ENCODE data around the gene GOLGA7B. TPM values are rescaled to one million over a fixed set of nuclear protein-coding genes. Genes with fewer than 3 reads are reported as not detected.

The GOLGA7B gene
- total and polyA plus RNA-seq, 2 donors (not counting 1 experiment from before 2014, with no cell fraction given), result 0.01 TPM; not detected in 1

DNA sequence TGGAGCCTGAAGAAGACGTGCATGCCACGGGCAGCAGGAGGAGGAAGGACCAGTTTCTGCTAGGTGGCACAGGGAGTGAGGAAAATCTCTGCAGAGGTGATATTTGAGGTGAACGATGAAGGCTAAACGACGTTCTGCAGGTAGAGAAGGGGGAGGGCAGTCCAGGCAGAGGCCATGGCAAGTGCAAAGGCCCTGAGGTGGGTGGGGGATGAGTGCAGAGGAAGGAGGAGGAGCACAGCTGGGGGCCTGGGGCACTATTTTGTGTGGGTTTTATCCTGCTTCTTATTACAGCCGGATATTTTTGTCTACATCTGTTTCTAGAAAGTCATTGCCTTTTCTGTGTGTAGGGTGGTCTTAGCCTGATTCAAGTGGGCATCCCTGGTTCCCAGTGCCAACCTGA, 57.6 kb downstream of the GOLGA7B start:
- Histone ChIP-seq H3K4me2 (replicated peaks; ENCODE audit: low read depth, low read length, poor library complexity, severe bottlenecking) (no peak overlapping the region), H3K79me2 (ENCODE audit: control insufficient read depth, insufficient read depth, low read length) (no peaks in the 10 kb centered on the region), H3K9ac (ENCODE audit: low read length) (no peak overlapping the region), H4K20me1 (ENCODE audit: control insufficient read depth, insufficient read depth, low read length, poor library complexity, severe bottlenecking) (no peaks in the 10 kb centered on the region), H3K27me3 (replicated peaks in 1 of 4; ENCODE audit: control extremely low read depth in 1 of 4, control insufficient read depth in 3 of 4, insufficient read depth in 4 of 4, low read length in 3 of 4) (peaks cover 0 to 4% (median 2%) of the 10 kb centered on the region in 4 experiments), H3K36me3 (replicated peaks in 1 of 2; ENCODE audit: control extremely low read depth in 1 of 2, control insufficient read depth in 1 of 2, extremely low read depth in 1 of 2, insufficient read depth in 2 of 2, low read length in 1 of 2) (no peaks in the 10 kb centered on the region), H2AFZ (ENCODE audit: insufficient read depth, low read depth, low read length, poor library complexity, severe bottlenecking) (no peak overlapping the region), H3K27ac (ENCODE audit: low read length in 2 of 2) (no peak overlapping the region), H3K4me3 (ENCODE audit: control extremely low read depth in 1 of 5, extremely low read depth in 1 of 5, insufficient read depth in 1 of 5, low read depth in 2 of 5, low read length in 4 of 5) (no peak overlapping the region), H3K4me1 (ENCODE audit: control insufficient read depth in 2 of 2, insufficient read depth in 2 of 2, low read length in 2 of 2) (no peaks in the 10 kb centered on the region), H3K9me3 (ENCODE audit: control extremely low read depth in 1 of 3, control insufficient read depth in 2 of 3, insufficient read depth in 1 of 3, low read length in 2 of 3) (no peaks in the 10 kb centered on the region)
- 87% methylated on average over 6 of the region's 6 CpGs for WGBS (ENCODE audit: insufficient coverage)
- intact Hi-C loops (cut with micrococcal nuclease), result no loop called here
- Mint-ChIP-seq H3K9me3 (ENCODE audit: insufficient read depth) (no peaks in the 10 kb centered on the region), H3K27ac (no peak overlapping the region), H3K27me3 (peaks cover 33% of the 10 kb centered on the region), H3K4me3 (no peak overlapping the region), H3K4me1 (no peaks in the 10 kb centered on the region)
- no peak for DNase-seq
- no peak for TF ChIP-seq EZH2 (IDR thresholded peaks at IDR 0.05; ENCODE audit: borderline replicate concordance, insufficient read depth, low read depth, low read length, poor library complexity, severe bottlenecking)
- TF ChIP-seq, protein P1, sequence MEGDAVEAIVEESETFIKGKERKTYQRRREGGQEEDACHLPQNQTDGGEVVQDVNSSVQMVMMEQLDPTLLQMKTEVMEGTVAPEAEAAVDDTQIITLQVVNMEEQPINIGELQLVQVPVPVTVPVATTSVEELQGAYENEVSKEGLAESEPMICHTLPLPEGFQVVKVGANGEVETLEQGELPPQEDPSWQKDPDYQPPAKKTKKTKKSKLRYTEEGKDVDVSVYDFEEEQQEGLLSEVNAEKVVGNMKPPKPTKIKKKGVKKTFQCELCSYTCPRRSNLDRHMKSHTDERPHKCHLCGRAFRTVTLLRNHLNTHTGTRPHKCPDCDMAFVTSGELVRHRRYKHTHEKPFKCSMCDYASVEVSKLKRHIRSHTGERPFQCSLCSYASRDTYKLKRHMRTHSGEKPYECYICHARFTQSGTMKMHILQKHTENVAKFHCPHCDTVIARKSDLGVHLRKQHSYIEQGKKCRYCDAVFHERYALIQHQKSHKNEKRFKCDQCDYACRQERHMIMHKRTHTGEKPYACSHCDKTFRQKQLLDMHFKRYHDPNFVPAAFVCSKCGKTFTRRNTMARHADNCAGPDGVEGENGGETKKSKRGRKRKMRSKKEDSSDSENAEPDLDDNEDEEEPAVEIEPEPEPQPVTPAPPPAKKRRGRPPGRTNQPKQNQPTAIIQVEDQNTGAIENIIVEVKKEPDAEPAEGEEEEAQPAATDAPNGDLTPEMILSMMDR (IDR thresholded peaks at IDR 0.05), result no peak
- ChIA-PET CTCF (no interaction called here), POLR2A (no interaction called here)
- no peak for ATAC-seq (ENCODE audit: low read depth)

DNA sequence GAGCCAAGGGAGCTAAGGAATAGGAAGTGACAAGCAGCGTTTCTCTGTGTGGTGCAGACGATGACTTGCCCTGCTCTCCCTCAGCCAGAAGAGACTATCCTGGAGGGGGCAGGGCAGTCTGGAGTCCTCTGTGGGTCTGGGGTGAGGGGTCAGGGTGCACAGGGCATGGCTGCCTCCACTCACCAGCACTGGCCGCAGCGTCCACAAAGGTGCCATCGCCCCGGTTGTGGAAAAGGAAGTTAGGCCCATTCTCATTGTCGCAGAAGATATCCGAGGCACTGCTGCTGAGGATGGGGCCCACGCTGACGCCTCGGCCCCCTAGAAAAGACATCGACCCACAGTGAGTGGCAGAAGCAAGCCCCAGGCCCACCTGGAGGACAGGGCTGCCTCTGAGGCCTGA, 58.2 kb downstream of the GOLGA7B start:
- Histone ChIP-seq H3K27me3 (replicated peaks in 1 of 4; ENCODE audit: control extremely low read depth in 1 of 4, control insufficient read depth in 3 of 4, insufficient read depth in 4 of 4, low read length in 3 of 4) (peaks cover 0 to 7% (median 2%) of the 10 kb centered on the region in 4 experiments), H3K4me3 (ENCODE audit: control extremely low read depth in 1 of 5, extremely low read depth in 1 of 5, insufficient read depth in 1 of 5, low read depth in 2 of 5, low read length in 4 of 5) (no peak overlapping the region), H3K9me3 (ENCODE audit: control extremely low read depth in 1 of 3, control insufficient read depth in 2 of 3, insufficient read depth in 1 of 3, low read length in 2 of 3) (no peaks in the 10 kb centered on the region), H3K79me2 (ENCODE audit: control insufficient read depth, insufficient read depth, low read length) (no peaks in the 10 kb centered on the region), H3K27ac (ENCODE audit: low read length in 2 of 2) (no peak overlapping the region), H3K9ac (ENCODE audit: low read length) (no peak overlapping the region), H3K36me3 (replicated peaks in 1 of 2; ENCODE audit: control extremely low read depth in 1 of 2, control insufficient read depth in 1 of 2, extremely low read depth in 1 of 2, insufficient read depth in 2 of 2, low read length in 1 of 2) (no peaks in the 10 kb centered on the region), H3K4me1 (ENCODE audit: control insufficient read depth in 2 of 2, insufficient read depth in 2 of 2, low read length in 2 of 2) (no peaks in the 10 kb centered on the region), H4K20me1 (ENCODE audit: control insufficient read depth, insufficient read depth, low read length, poor library complexity, severe bottlenecking) (no peaks in the 10 kb centered on the region), H2AFZ (ENCODE audit: insufficient read depth, low read depth, low read length, poor library complexity, severe bottlenecking) (no peak overlapping the region), H3K4me2 (replicated peaks; ENCODE audit: low read depth, low read length, poor library complexity, severe bottlenecking) (no peak overlapping the region)
- WGBS (ENCODE audit: insufficient coverage), result 76% methylated on average over 12 of the region's 12 CpGs
- Mint-ChIP-seq H3K4me1 (no peaks in the 10 kb centered on the region), H3K27me3 (peaks cover 35% of the 10 kb centered on the region), H3K4me3 (no peak overlapping the region), H3K27ac (no peak overlapping the region), H3K9me3 (ENCODE audit: insufficient read depth) (no peaks in the 10 kb centered on the region)
- DNase-seq (no peak), ATAC-seq (ENCODE audit: low read depth) (no peak)
- ChIA-PET POLR2A (no interaction called here), CTCF (no interaction called here)
- intact Hi-C loops (cut with micrococcal nuclease), result no loop called here
- TF ChIP-seq EZH2 (IDR thresholded peaks at IDR 0.05; ENCODE audit: borderline replicate concordance, insufficient read depth, low read depth, low read length, poor library complexity, severe bottlenecking), result no peak
- TF ChIP-seq, protein P1 (IDR thresholded peaks at IDR 0.05), result no peak

All from B cell (primary cell).